HG03558 (cell line): Measurements from ENCODE around the gene ZNF768.
A peak's percentile ranks its signal among the peaks of the same experiment; 100 is the strongest.
"Not testable (repeated sequence)": the region's sequence is repeated elsewhere in the genome, so short reads cannot be mapped to it uniquely, and the experiment has no call there.

Source experiments
- ATAC-seq: cut with Tn5 transposase; IDR thresholded peaks from one replicate; pipeline ENCODE4 v1.9.1; 2021; ENCODE audit warnings: moderate number of reproducible peaks; ENCODE audit not compliant: unreplicated experiment; ENCODE audit errors: extremely low read depth

Gene ZNF768

DNA sequence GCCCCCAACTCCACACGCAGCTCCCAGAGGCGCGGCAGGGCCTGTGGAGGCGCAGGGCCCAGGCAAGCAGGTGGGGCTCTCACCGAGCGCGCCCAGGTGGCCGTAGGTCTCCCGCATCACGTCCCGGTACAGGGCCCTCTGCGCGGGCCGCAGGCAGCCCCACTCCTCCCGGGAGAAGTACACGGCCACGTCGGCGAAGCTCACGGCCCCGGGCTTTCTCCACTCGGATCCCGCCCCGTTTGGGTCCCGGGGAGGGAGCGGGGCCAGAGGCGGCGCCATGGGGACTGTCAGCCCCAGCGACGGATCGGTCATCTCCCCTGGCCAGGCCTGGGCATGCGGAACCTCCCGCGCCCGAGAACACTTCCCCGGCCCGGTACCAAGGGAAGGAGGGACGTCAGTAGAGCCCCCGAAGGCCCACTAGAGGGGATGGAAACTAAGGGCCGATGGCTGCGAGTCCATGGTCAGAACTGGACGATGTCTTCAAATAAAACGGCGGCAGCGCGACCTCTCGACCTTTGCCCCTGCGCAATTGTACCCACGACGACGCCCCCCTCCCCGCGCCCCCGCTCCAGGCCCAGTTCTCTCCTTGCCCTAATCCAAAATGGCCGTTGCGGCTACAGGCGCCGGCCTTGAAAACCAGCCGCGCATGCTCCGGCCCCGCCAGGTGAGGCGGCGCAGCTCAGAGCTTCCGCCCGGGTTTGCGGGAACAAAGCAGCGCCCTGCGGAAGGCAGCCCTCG, 8.2 kb upstream of the ZNF768 start, which contains the start of gene ZNF747:
TSS of gene ZNF747 (minus strand) at position 491 of the 738 bp plus-strand sequence. CDS start at position 312, 179 bp downstream.
- ATAC-seq, result no peak

DNA sequence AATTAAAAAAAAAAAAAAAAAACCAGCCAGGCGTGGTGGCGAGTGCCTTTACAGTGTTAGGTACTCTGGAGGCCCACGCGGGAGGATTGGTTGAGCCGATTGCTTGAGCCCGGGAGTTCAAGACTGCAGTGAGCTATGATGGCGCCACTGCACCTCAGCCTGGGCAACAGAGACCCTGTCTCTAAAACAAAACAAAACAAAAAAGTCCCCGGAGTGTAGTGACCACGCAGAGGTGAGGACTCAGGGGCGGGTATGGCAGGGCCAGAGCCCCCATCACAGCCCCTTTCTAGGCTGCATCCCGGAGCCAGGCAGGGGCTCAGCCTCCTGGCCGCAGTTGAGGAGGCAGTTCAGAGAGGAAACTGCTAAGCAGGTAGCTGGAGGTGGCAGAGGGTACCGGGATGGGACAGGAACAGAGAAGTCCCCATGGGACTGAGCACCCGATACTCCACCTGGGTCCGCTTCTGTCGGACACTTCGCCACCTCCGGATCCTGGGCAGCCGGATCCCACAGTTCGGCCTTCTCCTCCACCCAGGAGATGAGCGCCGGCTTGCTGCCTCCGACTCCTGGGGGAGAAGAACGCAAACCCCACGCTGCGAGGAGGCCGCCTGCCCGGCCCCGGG, 7.5 kb upstream of the ZNF768 start:
- ATAC-seq, result no peak

DNA sequence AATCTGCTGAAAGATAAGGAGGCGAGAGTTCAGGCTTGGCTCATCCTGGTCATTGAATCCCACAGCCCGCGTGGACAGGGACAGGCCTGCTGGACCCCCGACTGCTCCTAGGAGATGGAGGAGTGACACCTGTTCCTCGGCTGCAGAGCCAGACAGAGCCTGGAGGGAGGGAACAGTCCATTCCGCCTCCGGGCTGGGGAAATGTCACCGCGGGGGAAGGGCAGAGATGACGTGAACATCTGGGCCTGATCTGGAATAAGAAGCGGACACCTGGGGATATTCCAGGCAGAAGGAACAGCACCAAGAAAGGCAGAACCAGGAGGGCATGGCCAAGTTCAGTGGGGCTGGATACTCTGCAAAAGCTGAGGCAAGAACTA, 6.8 kb upstream of the ZNF768 start:
- ATAC-seq, result no peak

DNA sequence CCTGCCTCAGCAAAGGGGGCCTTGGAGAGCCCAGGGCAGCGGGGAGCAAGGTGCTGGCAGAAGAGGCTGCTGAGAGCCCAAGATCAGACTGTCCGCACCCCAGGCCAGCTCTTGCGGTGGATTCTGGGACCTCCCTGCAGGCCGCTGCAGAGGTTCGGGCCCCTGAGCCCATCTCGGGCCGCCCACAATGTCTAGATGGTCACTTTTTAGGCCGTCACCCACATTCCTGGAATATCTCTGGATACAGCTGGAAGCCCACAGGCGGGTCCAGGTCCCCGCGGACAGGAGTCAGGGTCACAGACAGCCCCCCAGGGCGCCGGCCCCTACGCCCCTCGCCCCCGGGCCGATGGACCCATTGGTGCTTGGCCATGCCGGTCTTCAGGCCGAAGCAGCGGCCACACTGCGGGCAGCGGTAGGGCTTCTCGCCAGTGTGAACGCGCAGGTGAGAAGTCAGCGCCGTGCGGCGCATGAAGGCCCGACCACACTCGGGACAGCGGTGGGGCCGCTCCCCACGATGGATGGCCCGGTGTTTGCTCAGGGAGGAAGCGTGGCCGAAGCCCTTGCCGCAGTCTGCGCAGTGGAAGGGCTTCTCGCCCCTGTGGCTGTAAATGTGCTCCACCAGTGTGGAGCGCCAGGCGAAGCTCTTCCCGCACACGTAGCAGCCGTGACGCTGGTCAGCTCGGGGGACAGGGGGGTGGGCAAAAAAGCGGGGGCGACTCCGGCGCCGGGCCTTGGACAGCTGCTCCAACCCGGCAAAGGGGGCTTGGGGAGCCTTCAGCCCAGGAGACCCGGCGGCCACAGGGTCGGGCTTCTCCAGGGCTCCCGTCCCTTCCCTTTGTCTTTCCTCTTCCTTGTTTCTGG, 6.1 kb upstream of the ZNF768 start:
- no peak for ATAC-seq

DNA sequence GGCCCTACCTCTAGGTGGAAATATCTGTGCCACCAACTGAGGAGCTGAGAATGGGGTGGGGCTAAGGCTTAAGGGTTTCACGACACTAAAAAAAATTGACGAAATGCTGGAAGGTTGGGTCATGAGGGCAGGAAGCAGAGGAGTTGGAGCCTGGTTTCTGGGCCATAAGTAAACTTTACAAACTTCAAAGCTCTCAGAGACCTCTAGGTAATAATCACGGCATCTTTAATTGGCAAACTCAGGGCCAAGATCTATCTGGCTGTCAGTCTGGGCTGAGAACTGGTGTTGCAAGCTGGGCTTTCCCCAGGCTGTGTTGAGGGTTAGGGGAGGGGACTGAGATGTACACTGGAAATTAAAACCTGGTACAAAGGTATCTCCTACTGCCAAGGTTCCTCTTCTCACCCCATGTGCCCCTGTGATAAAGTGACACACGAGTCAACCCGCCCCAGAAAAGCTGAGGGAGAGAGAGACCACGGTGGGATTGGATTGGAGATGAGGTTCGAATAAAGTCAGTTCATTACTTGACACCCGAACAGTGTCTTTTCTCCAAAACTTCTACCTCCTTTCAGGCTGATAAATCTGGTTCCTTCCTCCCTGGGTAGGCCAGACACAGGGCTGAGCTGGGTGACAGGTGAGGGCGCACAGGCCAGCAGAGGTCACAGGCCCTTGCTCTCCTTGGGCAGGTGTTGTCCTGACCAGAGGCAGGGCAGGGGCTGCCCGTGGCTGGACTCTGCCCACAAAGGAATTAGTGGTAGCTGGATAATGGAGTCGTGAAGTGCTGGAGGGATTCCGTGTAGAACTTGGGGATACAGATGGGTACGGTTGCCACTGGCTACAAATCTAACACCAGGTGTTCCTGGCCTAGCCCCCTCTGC, 4.0 kb upstream of the ZNF768 start:
- ATAC-seq, result no peak

DNA sequence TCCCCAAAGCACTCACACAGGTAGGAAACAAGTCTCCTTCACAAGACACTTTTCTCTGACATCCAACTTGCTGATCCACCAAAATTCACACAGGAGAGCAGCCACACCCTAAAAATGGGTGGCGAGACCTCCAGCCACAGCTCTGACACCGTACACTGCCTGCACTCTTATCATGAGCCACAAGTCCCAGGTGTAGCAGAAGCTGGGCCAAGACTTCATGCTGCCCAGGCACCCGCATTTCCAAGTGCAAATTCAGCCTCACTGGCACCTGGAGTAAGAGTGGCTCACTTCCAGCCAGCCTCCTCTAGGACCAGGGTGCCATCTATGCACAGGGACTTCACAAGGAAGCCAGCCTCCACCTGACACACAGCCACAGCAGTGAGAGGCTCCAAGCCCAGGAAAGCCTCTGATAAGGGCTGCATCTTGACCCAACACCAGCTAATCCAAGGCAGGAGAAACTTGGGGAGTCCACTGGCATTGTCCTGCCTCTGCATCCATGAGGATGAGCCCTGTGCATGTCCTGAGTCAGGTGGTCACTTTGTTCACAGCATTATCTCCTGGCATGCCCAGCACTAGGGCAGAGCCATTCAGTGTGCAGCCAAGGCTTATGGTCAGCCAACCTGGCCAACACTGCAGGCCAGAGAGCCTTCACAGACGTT, 2.6 kb upstream of the ZNF768 start:
- ATAC-seq, result no peak

- ATAC-seq, result no peak
Observed at GRCh38 chr16:30527635-30528178, 1.3 kb upstream of the ZNF768 start.

GRCh38 chr16:30526823-30527634, 663 bp upstream of the ZNF768 start:
- ATAC-seq, result peak; percentile 39

GRCh38 chr16:30525844-30526136, 576 bp downstream of the ZNF768 start:
- no peak for ATAC-seq

- no peak for ATAC-seq
Observed at GRCh38 chr16:30524575-30525568, 1.5 kb downstream of the ZNF768 start.

- ATAC-seq, result no peak
Observed at GRCh38 chr16:30523768-30524574, 2.4 kb downstream of the ZNF768 start.

DNA sequence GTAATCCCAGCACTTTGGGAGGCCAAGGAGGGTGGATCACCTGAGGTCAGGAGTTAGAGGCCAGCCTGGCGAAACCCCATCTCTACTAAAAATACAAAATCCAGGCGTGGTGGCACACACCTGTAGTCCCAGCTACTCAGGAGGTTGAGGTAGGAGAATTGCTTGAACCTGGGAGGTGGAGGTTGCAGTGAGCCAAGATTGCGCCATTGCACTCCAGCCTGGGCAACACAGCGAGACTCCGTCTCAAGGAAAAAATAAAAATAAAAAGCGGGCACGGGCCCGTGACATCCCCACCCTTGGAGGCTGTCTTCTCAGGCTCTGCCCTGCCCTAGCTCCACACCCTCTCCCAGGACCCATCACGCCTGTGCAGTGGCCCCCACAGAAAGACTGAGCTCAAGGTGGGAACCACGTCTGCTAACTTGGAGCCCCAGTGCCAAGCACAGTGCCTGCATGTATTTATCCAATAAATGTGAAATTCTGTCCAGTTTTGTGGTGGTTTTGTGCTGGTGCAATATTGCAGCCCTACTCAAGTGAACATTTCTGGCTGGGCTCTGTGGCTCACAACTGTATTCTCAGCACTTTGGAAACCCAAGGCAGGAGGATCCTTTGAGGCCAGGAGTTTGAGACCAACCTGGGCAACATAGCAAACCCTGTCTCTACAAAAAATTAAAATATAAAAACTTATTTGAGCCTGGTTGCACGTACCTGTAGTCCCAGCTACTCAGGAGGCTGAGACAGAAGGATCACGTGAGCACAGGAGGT, 3.5 kb downstream of the ZNF768 start:
- not testable (repeated sequence) for ATAC-seq

DNA sequence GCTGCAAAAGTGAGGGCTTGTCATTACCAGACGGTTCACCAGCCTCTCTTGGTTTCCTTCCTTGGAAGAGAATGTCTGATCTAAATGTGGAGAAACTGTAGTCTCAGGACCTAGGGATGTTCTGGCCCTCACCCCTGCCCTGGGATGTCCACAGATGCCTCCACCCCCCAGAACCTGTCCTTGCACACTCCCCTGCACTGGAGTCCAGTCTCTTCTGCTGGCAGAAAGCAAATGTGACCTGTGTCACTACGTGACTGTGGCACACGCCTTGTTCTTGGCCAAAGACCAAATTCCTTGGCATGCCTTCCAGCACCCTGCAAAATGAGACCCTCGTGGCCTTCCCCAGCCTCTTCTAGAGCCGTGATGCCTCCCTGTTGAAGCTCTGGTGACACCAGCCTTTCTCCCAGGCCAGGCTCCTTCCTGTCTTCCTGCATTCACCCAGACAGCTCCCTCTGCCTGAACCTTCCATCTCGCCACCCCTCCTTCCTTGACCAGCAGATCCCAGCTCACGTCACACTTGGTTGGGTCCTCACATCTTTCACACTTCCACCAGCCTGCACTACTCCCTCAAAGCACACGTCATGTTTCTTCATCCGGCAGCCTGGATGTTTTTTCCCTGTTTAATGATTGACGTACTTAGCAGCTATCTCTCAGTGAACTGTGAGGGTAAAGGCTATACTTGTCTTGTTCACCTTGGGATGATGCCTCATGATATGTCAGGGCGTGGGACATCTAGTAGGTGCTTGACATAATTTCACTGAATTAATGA, 4.3 kb downstream of the ZNF768 start:
- ATAC-seq, result no peak

GRCh38 chr16:30521476-30521872, 4.9 kb downstream of the ZNF768 start:
- no peak for ATAC-seq
